ENCODE data around the gene EPS15.

EPS15 gene

DNA sequence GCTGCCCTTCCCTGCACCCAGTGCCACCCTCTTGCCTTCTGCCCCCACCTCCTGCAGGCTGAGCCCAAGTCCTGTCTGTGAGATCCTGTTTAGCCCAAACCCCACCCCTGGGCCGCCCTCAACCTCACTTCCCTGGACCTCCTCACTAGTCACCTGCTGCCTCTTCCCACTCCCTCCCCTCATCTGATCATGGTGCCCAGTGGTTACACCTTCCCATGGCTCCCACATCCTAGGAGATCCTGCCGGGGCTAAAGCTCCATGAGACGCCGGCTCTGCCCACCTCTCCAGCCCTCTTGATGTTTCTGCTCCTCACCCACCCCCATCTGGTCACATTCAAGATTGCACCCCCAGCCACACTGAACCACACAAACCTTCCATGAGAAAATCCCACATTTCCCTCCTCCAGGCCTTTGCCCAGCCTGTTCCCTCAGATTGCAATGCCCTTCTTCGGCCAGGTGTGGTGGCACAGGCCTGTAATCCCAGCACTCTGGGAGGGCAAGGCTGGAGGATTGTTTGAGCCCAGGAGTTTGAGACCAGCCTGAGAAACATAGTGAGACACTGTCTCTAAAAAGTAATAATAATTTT is 205.7 kb downstream of the EPS15 start:
- TF ChIP-seq, protein P1, sequence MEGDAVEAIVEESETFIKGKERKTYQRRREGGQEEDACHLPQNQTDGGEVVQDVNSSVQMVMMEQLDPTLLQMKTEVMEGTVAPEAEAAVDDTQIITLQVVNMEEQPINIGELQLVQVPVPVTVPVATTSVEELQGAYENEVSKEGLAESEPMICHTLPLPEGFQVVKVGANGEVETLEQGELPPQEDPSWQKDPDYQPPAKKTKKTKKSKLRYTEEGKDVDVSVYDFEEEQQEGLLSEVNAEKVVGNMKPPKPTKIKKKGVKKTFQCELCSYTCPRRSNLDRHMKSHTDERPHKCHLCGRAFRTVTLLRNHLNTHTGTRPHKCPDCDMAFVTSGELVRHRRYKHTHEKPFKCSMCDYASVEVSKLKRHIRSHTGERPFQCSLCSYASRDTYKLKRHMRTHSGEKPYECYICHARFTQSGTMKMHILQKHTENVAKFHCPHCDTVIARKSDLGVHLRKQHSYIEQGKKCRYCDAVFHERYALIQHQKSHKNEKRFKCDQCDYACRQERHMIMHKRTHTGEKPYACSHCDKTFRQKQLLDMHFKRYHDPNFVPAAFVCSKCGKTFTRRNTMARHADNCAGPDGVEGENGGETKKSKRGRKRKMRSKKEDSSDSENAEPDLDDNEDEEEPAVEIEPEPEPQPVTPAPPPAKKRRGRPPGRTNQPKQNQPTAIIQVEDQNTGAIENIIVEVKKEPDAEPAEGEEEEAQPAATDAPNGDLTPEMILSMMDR (IDR thresholded peaks at IDR 0.05; ENCODE audit: low read depth, low read length) = peak; percentile 22
- peak in 1 of 2 donors; percentile 21 for DNase-seq (ENCODE audit: low read depth in 2 of 2)

DNA sequence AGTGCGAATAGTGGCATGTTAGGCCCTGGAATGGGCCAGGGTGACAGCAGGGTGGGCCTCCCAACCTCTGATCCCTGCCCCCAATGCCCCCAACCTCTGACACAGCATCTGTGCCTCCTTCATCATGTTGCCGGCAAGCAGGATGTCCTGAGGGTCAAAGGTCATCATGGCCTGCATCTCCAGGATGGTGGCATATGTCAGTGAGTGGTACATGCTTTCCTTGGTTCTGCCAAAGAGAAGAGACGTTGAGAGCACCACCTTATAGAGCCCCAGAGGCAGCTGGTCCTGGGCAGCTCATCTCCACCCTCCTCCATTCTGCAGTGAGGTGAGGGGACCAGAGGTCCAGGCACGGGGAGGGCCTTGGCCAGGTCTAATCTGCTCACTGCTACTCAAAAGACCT is 206.3 kb downstream of the EPS15 start:
- TF ChIP-seq, protein P1 (IDR thresholded peaks at IDR 0.05; ENCODE audit: low read depth, low read length) = no peak
- H3K4me3 ChIP-seq (replicated peaks in 1 of 2; ENCODE audit: low read depth in 2 of 2, low read length in 2 of 2) = no peak overlapping the region
- DNase-seq (ENCODE audit: low read depth in 2 of 2) = no peak

More for the DNA sequence above, 205.7 kb downstream of the EPS15 start:
- H3K4me3 ChIP-seq (replicated peaks in 1 of 2; ENCODE audit: low read depth in 2 of 2, low read length in 2 of 2) = no peak overlapping the region

DNA sequence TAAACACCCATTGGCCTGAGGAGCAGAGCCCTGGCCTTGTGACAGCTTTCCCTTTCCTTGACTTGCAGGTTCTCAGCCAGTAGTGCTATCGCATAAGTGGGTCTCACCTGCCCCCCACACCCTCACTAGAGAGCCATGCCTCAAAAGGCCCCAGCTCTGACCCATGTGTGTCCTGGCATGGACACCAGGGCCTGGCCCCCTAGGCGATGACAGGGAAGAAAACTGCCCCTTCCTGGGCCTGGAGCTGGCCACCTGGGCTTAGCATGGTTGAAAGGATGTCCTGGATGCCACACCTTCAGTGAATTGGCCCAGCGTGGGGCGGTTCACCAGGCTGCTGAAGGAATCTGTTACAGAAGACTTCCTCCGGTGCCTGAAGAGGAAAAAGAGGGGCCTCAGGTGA is 207.2 kb downstream of the EPS15 start:
- TF ChIP-seq, protein P1 (IDR thresholded peaks at IDR 0.05; ENCODE audit: low read depth, low read length) = no peak
- no peak for DNase-seq (ENCODE audit: low read depth in 2 of 2)
- H3K4me3 ChIP-seq (replicated peaks in 1 of 2; ENCODE audit: low read depth in 2 of 2, low read length in 2 of 2) = no peak overlapping the region

DNA sequence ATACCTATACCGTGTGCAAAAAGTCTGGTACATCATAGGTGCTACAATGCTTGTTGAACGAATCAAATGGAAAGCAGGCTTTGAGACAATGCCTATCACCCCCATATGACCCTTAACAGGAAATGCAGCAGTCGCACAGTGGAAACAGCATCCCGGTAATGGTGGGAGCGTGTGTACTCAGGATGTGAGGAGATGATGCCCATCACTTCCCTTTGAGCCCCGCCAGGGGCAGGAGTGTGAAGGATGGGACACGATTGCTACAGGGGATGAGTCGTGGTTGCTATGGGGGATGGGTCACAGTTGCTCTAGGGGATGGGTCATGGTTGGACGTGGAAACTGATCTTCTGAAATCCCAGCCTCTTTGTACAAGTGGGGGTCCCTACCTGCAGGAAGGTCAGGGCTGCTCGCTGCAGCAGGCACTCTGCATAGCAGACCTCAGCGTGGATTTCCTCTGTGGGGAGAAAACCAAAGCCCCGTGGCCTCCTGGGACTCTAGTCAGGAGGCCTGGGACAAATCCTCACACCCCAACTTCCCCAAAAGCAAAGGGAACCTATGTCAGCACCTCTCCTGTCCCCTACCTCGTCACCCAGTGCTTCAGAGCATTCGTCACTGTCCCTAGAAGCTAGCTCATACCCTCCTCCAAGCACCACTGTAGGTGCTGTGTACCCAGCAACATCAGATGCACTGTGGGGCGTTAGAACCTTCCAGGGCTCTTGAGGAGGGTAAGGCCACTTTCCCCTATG is 208.0 kb downstream of the EPS15 start:
- DNase-seq (ENCODE audit: low read depth in 2 of 2) = peak in 1 of 2 donors; percentile 33
- TF ChIP-seq, protein P1 (IDR thresholded peaks at IDR 0.05; ENCODE audit: low read depth, low read length) = peak; percentile 15
- H3K4me3 ChIP-seq (replicated peaks in 1 of 2; ENCODE audit: low read depth in 2 of 2, low read length in 2 of 2) = no peak overlapping the region

DNA sequence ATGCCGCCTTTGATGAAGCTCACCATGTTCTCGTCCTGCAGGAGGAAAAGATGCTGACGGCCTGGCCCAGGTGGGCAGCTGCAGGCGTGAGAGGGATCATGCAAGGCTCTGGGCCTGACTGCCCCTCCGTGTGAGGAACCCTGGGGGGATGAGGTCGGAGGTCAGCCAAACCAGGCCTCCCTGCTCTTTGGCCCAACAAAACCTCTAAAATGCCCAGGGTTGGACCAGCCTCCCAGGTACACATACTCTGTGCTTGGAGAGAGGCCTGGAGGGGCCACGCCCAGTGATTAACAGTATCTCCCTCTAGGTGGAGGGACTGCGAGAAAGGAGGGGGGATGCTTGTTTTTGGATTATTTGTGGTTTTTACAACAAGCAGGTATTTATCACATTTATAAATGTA is 209.8 kb downstream of the EPS15 start:
- no peak for DNase-seq (ENCODE audit: low read depth in 2 of 2)
- TF ChIP-seq, protein P1 (IDR thresholded peaks at IDR 0.05; ENCODE audit: low read depth, low read length) = no peak
- H3K4me3 ChIP-seq (replicated peaks in 1 of 2; ENCODE audit: low read depth in 2 of 2, low read length in 2 of 2) = no peak overlapping the region

DNA sequence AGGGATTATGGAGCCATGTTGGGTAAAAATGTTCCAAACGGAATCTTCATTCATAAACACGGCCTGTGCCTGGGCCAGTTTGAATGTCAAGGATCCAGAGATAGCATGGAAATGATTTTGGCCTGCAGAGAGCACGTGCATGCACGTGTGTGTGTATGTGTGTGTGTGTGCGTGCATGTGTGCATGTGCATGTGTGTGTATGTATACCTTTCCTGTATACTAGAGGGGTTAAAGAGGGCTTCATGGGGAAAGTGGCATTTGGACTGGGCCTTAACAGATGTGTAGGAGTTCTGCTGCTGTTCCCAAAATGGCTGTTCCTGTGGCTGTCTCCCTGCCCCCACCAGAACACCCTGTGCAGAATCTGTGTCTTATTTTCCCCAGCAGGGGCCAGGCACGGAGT is 210.4 kb downstream of the EPS15 start:
- H3K4me3 ChIP-seq (replicated peaks in 1 of 2; ENCODE audit: low read depth in 2 of 2, low read length in 2 of 2) = no peak overlapping the region
- no peak for DNase-seq (ENCODE audit: low read depth in 2 of 2)
- TF ChIP-seq, protein P1 (IDR thresholded peaks at IDR 0.05; ENCODE audit: low read depth, low read length) = no peak
